Spleen (tissue), 3 donors: ENCODE data around the gene BTBD1.

Experiments used
- POLR2A ChIP-seq, 3 donors: fragments of 450-650 bp; IDR thresholded peaks; one replicate each; pipeline ENCODE4 v1.5.1; 2017; ENCODE audit warnings: antibody characterized with exemption in 3 of 3, mild to moderate bottlenecking in 1 of 3
- POLR2AphosphoS5 ChIP-seq, 3 donors: sonication (generic); formaldehyde crosslinking; IDR thresholded peaks; one replicate each; pipeline ENCODE4 v1.5.1; 2017; ENCODE audit warnings: antibody characterized with exemption in 3 of 3

DNA sequence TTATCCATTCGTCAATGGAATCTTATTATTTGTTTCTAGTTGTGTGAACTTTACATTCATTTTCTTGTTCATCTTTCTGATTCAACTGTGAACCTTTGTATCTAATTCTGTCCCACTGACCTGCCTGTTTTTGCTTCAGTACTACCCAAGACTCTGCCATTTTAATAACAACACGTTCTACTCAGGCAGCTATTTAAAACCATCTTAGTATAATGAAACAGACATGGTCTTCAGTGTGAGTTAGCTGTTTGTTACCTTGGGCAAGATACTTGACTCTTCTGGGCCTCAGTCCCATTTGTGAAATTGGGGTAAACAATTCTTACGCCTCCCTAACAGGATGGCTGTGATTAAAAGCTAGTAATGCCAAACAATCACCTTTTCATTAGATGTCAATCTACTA is 1.6 kb downstream of the BTBD1 start:
- TF ChIP-seq POLR2A (IDR thresholded peaks at IDR 0.05) (no peak), POLR2AphosphoS5 (IDR thresholded peaks at IDR 0.05) (no peak)
